Epithelial cell of proximal tubule (primary cell): ENCODE data around the gene ABHD17A. TPM values are rescaled to one million over a fixed set of nuclear protein-coding genes. Genes with fewer than 3 reads are reported as not detected.
"Not testable (repeated sequence)": the region's sequence is repeated elsewhere in the genome, so short reads cannot be mapped to it uniquely, and the experiment has no call there.

ENCODE experiments used
- DNase-seq: peaks from one replicate; pipeline ENCODE4 v3.0.0-alpha.2; 2011; ENCODE audit warnings: low read depth
- H3K4me3 ChIP-seq: 2 replicates; pipeline ENCODE4 v1.5.1; 2011; ENCODE audit warnings: low read depth, mild to moderate bottlenecking, low read length
- total RNA-seq: library from RNA; depleted of rRNA; stranded (reverse); fragments of >200 nt; gene quantifications from 2 replicates; pipeline ENCODE4 v1.2.3, GENCODE V29; 2015
- TF ChIP-seq, protein P1 (sequence below): conservative IDR thresholded peaks from 2 replicates; pipeline ENCODE4 v1.5.1; 2012; ENCODE audit warnings: low read depth, mild to moderate bottlenecking, low read length

ABHD17A gene
- 83.4 and 112 TPM in 2 replicates for total RNA-seq

DNA sequence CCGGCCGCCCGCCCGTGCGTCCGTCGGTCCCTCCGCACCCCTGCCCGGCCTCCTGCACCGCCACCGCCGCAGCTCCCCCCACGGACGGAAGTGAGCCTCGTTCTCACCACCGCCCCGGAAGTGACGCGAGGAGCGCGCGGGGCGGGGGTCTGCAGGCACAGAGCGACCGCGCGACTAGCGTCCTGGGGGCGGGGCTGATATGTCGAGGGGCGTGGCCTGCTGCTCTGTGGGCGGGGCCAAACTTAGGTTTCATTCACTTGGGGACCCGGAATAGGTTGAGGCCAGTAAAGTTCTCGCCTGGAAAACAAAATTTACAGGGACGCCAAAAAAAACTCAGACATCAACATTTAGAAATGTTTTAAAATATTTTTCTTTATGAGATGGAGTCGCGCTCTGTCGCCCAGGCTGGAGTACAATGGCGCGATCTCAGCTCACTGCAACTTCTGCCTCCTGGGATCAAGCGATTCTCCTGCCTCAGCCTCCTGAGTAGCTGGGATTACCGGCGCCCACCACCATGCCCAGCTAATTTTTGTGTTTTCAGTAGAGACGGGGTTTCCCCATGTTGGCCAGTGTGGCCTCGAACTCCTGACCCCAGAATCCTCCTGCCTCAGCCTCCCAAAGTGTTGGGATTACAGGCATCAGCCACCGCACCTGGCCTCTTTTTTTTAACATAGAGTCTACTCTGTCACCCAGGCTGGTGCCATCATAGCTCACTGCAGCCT lies at the start of gene ABHD17A:
Gene ABHD17A, minus strand, starts transcription at position 99 of the 722 bp plus-strand sequence. CDS start 3,930 bp downstream, outside the sequence.
- DNase-seq, result not testable (repeated sequence)
- peak within 1 kb of the TSS; percentile 98 for H3K4me3 ChIP-seq

DNA sequence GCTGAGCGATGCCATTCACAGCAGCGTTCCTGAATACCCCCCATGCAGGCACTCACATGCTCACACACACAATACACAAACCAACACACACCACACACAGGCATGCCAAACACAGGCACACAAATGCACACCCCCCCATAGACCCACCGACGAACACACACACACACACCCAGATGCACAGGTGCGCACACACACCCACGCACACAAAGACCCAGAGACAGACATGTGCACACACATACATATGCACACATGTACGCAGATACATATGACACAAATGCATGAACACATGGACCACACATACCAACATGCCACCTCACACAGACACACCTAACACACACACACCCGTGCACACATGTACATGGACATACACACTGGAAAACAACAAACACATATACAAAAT lies 48.6 kb upstream of the ABHD17A start:
- DNase-seq, result no peak
- TF ChIP-seq, protein P1, sequence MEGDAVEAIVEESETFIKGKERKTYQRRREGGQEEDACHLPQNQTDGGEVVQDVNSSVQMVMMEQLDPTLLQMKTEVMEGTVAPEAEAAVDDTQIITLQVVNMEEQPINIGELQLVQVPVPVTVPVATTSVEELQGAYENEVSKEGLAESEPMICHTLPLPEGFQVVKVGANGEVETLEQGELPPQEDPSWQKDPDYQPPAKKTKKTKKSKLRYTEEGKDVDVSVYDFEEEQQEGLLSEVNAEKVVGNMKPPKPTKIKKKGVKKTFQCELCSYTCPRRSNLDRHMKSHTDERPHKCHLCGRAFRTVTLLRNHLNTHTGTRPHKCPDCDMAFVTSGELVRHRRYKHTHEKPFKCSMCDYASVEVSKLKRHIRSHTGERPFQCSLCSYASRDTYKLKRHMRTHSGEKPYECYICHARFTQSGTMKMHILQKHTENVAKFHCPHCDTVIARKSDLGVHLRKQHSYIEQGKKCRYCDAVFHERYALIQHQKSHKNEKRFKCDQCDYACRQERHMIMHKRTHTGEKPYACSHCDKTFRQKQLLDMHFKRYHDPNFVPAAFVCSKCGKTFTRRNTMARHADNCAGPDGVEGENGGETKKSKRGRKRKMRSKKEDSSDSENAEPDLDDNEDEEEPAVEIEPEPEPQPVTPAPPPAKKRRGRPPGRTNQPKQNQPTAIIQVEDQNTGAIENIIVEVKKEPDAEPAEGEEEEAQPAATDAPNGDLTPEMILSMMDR, result no peak
- H3K4me3 ChIP-seq, result no peak overlapping the region

DNA sequence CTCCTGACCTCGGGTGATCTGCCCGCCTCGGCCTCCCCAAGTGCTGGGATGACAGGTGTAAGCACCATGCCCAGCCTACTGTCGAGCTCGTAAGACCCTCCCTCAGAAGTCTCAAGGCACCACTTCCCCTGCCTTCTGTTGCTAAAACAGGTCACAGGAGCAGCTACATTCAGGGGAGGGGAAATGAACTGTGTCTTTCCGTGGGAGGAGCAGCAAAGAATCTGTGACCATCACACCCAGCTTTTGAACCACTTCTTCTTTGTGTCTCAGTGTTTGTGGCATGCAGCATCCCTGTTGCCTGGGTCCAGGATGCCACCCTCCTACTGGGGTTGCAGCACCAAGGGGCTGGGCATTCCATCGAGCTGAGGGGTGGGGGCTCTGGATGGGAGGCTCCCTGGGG lies 47.9 kb upstream of the ABHD17A start:
- H3K4me3 ChIP-seq, result no peak overlapping the region
- DNase-seq, result no peak
- TF ChIP-seq, protein P1, result no peak

DNA sequence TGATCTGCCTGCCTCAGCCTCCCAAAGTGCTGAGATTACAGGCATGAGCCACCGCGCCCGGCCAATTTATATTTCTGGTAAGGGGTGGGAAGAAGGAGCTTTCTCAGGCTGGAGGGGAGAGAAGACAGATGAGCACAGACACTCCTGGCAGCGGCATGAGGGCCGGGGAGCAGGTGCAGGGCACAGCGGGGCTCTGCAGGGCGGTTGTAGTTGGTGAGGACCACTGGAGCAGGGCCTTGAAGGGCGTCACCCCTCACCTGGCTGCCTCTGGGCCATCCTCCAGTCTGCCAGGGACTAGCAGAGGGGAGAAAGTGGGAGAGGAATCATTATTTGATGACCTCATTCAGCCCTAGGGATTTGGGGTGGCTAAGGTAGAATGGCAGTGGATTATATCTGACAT lies 47.1 kb upstream of the ABHD17A start:
- no peak for DNase-seq
- TF ChIP-seq, protein P1, result no peak
- H3K4me3 ChIP-seq, result no peak overlapping the region

DNA sequence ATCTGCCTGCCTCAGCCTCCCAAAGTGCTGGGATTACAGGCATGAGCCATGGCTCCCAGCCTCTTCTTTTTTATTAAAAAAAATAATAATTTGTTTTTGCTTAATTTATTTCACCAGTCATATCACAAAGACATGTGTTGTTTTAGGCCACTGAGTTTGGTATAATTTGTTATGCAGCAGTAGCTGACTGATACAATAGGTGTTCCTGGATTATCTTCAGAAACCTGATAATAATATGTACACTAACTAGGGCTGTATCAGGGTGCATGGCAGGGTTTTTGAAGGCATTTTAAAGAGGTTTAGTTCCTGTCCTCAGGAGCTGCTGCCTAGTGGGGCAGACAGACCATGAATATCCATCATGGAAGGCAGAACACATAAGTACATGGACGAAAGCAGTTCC lies 46.1 kb upstream of the ABHD17A start:
- DNase-seq, result no peak
- TF ChIP-seq, protein P1, result no peak
- no peak overlapping the region for H3K4me3 ChIP-seq

DNA sequence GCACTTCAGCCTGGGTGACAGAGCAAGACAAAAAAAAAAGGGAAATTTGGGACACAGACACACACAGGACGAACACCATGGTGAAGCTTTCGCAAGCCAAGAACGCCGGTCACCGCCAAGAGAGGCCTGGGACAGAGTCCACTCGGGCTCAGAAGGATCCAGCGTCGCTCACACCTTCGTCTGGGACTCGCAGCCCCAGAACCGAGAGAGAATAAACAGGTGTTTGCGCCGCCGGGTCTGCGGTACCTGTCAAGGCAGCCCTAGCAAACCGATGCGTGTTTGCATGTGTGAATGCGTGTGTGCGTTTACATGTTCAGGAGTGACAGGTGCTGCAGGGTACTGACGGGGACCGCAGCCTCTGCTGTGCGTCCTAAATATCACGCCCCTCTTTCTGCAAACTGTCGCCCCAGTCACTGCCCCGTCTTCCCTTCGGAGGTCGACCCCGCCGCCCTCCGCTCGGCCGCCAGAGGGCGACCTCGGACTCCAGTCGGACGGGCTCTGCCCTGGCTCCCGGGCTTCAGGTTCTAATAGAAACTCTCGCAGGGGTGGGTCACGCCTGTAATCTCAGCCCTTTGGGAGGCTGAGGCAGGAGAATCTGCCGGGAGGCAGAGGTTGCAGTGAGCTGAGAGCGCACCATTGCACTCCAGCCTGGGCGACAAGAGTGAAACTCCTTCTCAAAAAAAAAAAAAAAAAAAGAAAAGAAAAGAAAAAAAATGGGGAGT lies 43.9 kb upstream of the ABHD17A start:
- no peak for DNase-seq
- peak overlapping the region; percentile 54 for H3K4me3 ChIP-seq
- TF ChIP-seq, protein P1, result peak; percentile 73

DNA sequence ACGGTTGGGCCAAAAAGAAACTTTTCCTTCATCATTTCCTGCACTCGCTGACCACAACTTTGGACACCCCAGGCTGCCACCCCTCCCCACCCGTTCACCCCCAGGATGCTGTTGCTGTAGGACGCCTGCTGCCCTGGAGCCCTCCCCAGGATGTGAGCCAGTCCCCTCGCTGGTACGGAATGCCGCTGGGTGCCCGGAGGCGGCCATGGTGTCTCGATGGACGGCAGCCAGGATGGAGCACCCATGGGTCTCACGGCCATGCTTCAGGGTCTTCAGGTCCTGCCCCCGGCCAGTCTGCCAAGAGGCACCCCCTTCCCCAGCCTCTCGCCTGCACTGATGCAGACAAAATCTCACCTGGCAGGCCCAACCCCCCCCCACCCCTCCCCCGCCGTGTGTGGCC lies 40.2 kb upstream of the ABHD17A start:
- no peak overlapping the region for H3K4me3 ChIP-seq
- TF ChIP-seq, protein P1, result no peak
- no peak for DNase-seq
